ENCODE measurements around the gene LSM10. TPM values are rescaled to one million over a fixed set of nuclear protein-coding genes. Genes with fewer than 3 reads are reported as not detected.

LSM10 gene
- total and polyA plus RNA-seq, 9 of the 15 experiments (the other 6 are each of a cell fraction or from before 2014, with no cell fraction given) = 13.2 to 146 (median 68.9) TPM

DNA sequence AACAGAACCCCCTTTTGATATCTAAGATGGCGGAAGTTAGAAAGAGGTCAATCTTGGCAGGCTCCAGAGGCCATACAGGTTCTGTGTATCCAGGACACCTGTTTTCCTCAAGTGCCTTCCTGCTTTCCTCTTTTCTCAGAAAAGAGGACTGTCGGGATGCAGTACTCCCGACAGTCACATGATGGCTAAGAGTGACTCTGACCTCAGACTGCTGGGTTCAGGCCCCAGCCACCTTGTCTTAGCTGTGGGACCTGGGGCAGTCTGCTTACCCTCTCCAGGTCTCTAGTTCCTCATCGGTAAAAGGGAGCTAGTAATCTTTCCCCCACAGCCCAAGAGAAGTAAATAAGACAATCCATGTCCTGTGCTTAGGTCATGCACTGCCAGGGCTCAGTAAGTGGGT, 41.9 kb downstream of the LSM10 start (continued):
- TF ChIP-seq, protein P1, sequence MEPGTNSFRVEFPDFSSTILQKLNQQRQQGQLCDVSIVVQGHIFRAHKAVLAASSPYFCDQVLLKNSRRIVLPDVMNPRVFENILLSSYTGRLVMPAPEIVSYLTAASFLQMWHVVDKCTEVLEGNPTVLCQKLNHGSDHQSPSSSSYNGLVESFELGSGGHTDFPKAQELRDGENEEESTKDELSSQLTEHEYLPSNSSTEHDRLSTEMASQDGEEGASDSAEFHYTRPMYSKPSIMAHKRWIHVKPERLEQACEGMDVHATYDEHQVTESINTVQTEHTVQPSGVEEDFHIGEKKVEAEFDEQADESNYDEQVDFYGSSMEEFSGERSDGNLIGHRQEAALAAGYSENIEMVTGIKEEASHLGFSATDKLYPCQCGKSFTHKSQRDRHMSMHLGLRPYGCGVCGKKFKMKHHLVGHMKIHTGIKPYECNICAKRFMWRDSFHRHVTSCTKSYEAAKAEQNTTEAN (CRISPR knock-in tag; IDR thresholded peaks at IDR 0.05) = no peak
- no peak for TF ChIP-seq POLR3G (IDR thresholded peaks at IDR 0.05; ENCODE audit: extremely low read depth, insufficient read length, insufficient replicate concordance)
- TF ChIP-seq, protein P2, sequence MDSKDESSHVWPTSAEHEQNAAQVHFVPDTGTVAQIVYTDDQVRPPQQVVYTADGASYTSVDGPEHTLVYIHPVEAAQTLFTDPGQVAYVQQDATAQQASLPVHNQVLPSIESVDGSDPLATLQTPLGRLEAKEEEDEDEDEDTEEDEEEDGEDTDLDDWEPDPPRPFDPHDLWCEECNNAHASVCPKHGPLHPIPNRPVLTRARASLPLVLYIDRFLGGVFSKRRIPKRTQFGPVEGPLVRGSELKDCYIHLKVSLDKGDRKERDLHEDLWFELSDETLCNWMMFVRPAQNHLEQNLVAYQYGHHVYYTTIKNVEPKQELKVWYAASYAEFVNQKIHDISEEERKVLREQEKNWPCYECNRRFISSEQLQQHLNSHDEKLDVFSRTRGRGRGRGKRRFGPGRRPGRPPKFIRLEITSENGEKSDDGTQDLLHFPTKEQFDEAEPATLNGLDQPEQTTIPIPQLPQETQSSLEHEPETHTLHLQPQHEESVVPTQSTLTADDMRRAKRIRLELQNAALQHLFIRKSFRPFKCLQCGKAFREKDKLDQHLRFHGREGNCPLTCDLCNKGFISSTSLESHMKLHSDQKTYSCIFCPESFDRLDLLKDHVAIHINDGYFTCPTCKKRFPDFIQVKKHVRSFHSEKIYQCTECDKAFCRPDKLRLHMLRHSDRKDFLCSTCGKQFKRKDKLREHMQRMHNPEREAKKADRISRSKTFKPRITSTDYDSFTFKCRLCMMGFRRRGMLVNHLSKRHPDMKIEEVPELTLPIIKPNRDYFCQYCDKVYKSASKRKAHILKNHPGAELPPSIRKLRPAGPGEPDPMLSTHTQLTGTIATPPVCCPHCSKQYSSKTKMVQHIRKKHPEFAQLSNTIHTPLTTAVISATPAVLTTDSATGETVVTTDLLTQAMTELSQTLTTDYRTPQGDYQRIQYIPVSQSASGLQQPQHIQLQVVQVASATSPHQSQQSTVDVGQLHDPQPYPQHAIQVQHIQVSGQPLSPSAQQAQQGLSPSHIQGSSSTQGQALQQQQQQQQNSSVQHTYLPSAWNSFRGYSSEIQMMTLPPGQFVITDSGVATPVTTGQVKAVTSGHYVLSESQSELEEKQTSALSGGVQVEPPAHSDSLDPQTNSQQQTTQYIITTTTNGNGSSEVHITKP (IDR thresholded peaks at IDR 0.05; ENCODE audit: partially characterized antibody) = no peak
- TF ChIP-seq, protein P3, sequence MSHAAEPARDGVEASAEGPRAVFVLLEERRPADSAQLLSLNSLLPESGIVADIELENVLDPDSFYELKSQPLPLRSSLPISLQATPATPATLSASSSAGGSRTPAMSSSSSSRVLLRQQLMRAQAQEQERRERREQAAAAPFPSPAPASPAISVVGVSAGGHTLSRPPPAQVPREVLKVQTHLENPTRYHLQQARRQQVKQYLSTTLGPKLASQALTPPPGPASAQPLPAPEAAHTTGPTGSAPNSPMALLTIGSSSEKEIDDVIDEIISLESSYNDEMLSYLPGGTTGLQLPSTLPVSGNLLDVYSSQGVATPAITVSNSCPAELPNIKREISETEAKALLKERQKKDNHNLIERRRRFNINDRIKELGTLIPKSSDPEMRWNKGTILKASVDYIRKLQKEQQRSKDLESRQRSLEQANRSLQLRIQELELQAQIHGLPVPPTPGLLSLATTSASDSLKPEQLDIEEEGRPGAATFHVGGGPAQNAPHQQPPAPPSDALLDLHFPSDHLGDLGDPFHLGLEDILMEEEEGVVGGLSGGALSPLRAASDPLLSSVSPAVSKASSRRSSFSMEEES (CRISPR knock-in tag; IDR thresholded peaks at IDR 0.05) = peak; percentile 20; the same call in 1 of the 2 replicates
- TF ChIP-seq PHB (CRISPR knock-in tag; IDR thresholded peaks at IDR 0.05) = no peak
- TF ChIP-seq ZNF23 (CRISPR knock-in tag; IDR thresholded peaks at IDR 0.05) = no peak
- TF ChIP-seq, protein P4, sequence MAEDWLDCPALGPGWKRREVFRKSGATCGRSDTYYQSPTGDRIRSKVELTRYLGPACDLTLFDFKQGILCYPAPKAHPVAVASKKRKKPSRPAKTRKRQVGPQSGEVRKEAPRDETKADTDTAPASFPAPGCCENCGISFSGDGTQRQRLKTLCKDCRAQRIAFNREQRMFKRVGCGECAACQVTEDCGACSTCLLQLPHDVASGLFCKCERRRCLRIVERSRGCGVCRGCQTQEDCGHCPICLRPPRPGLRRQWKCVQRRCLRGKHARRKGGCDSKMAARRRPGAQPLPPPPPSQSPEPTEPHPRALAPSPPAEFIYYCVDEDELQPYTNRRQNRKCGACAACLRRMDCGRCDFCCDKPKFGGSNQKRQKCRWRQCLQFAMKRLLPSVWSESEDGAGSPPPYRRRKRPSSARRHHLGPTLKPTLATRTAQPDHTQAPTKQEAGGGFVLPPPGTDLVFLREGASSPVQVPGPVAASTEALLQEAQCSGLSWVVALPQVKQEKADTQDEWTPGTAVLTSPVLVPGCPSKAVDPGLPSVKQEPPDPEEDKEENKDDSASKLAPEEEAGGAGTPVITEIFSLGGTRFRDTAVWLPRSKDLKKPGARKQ (CRISPR knock-in tag; IDR thresholded peaks at IDR 0.05) = no peak
- no peak for TF ChIP-seq RCOR1 (IDR thresholded peaks at IDR 0.05; ENCODE audit: borderline replicate concordance in 1 of 2, low read depth in 2 of 2, low read length in 2 of 2)
- TF ChIP-seq HMG20A (CRISPR knock-in tag; conservative IDR thresholded peaks at IDR 0.05) = no peak
- TF ChIP-seq ZNF3 (CRISPR knock-in tag; IDR thresholded peaks at IDR 0.05) = no peak
- TF ChIP-seq GTF2A2 (tag; IDR thresholded peaks at IDR 0.05) = no peak
- TF ChIP-seq STAT5A (IDR thresholded peaks at IDR 0.05; ENCODE audit: borderline replicate concordance, low read length) = no peak
- no peak for TF ChIP-seq ZFP1 (CRISPR knock-in tag; IDR thresholded peaks at IDR 0.05)
- no peak for TF ChIP-seq ZNF589 (CRISPR knock-in tag; IDR thresholded peaks at IDR 0.05; ENCODE audit: low read depth)
- TF ChIP-seq JUNB (CRISPR knock-in tag; conservative IDR thresholded peaks at IDR 0.05) = no peak
- no peak for TF ChIP-seq ETS2 (tag; IDR thresholded peaks at IDR 0.05; ENCODE audit: borderline replicate concordance, poor library complexity, severe bottlenecking)
- no peak for TF ChIP-seq COPS2 (conservative IDR thresholded peaks at IDR 0.05)
- no peak for TF ChIP-seq SP2 (IDR thresholded peaks at IDR 0.05; ENCODE audit: extremely low read depth, low read depth, low read length, poor library complexity, severe bottlenecking)
- no peak for TF ChIP-seq ZNF282 (CRISPR knock-in tag; IDR thresholded peaks at IDR 0.05)

Measured in K562 (cell line).